ENCODE data around the gene LCAT. TPM values are rescaled to one million over a fixed set of nuclear protein-coding genes. Genes with fewer than 3 reads are reported as not detected.

Gene LCAT
- total and polyA plus RNA-seq, 9 of the 15 experiments (the other 6 are each of a cell fraction or from before 2014, with no cell fraction given), result 0.46 to 21.0 (median 5.0) TPM

GRCh38 chr16:67917852-67918236, 26.1 kb downstream of the LCAT start (continued):
- TF ChIP-seq THAP12 (CRISPR knock-in tag; IDR thresholded peaks at IDR 0.05), result no peak
- no peak for TF ChIP-seq SMAD1 (IDR thresholded peaks at IDR 0.05; ENCODE audit: low read depth, low read length, partially characterized antibody)
- TF ChIP-seq BACH1 (tag; IDR thresholded peaks at IDR 0.05), result no peak
- no peak for TF ChIP-seq ZFP30 (CRISPR knock-in tag; IDR thresholded peaks at IDR 0.05; ENCODE audit: borderline replicate concordance)
- TF ChIP-seq ZNF3 (CRISPR knock-in tag; IDR thresholded peaks at IDR 0.05), result no peak
- TF ChIP-seq EP400 (IDR thresholded peaks at IDR 0.05), result no peak
- no peak for TF ChIP-seq TAF7 (tag; IDR thresholded peaks at IDR 0.05)
- no peak for TF ChIP-seq ZNF395 (CRISPR knock-in tag; IDR thresholded peaks at IDR 0.05)
- peak; percentile 55 for TF ChIP-seq CREM (IDR thresholded peaks at IDR 0.05; ENCODE audit: low read depth)
- no peak for TF ChIP-seq HBP1 (CRISPR knock-in tag; IDR thresholded peaks at IDR 0.05)
- TF ChIP-seq ARID1B (IDR thresholded peaks at IDR 0.05), result peak; percentile 67; the same call in 1 of the 2 replicates
- TF ChIP-seq HDAC2 (IDR thresholded peaks at IDR 0.05), result no peak
- no peak for TF ChIP-seq ZNF263 (CRISPR knock-in tag; IDR thresholded peaks at IDR 0.05; ENCODE audit: borderline replicate concordance)
- no peak for TF ChIP-seq POLR2B (IDR thresholded peaks at IDR 0.05; ENCODE audit: low read depth, partially characterized antibody)
- TF ChIP-seq ATF1 (CRISPR knock-in tag; IDR thresholded peaks at IDR 0.05), result no peak
- TF ChIP-seq ATF1 (tag; IDR thresholded peaks at IDR 0.05), result 0 out of 2 replicates have a peak, but pooled peaks have one; percentile 39
- no peak for TF ChIP-seq NR2F6 (CRISPR knock-in tag; IDR thresholded peaks at IDR 0.05)
- TF ChIP-seq ZNF274 (IDR thresholded peaks at IDR 0.05; ENCODE audit: borderline replicate concordance, low read depth, low read length), result no peak
- no peak for TF ChIP-seq ZNF175 (CRISPR knock-in tag; IDR thresholded peaks at IDR 0.05; ENCODE audit: low read depth)
- no peak for TF ChIP-seq PATZ1 (CRISPR knock-in tag; IDR thresholded peaks at IDR 0.05; ENCODE audit: borderline replicate concordance)
- TF ChIP-seq MECOM (CRISPR knock-in tag; IDR thresholded peaks at IDR 0.05), result peak; percentile 59; the same call in 1 of the 2 replicates
- no peak for TF ChIP-seq MED1 (CRISPR knock-in tag; IDR thresholded peaks at IDR 0.05; ENCODE audit: borderline replicate concordance)
- no peak for TF ChIP-seq DLX4 (CRISPR knock-in tag; IDR thresholded peaks at IDR 0.05)
- no peak for TF ChIP-seq GTF2F1 (IDR thresholded peaks at IDR 0.05; ENCODE audit: low read depth, low read length)
